H9 (cell line): ENCODE data around the gene TNC. TPM values are rescaled to one million over a fixed set of nuclear protein-coding genes. Genes with fewer than 3 reads are reported as not detected.

ENCODE experiments used
- DNase-seq: peaks from one replicate; pipeline ENCODE4 v3.0.0-alpha.2; 2017
- H2AFZ ChIP-seq: one replicate; pipeline ENCODE4 v1.6.1; 2013; ENCODE audit warnings: mild to moderate bottlenecking, low read length, control low read depth, moderate library complexity
- H2AK5ac ChIP-seq: 2 replicates; pipeline ENCODE4 v1.6.1; 2013; ENCODE audit warnings: low read length, control low read depth, mixed read lengths; ENCODE audit not compliant: insufficient read length
- H2BK120ac ChIP-seq: one replicate; pipeline ENCODE4 v1.6.1; 2013; ENCODE audit warnings: low read depth, mild to moderate bottlenecking, low read length, control low read depth, inconsistent platforms; ENCODE audit not compliant: poor library complexity, severe bottlenecking
- H2BK12ac ChIP-seq: 2 replicates; pipeline ENCODE4 v1.6.1; 2013; ENCODE audit warnings: low read length, control low read depth, mixed read lengths, low read depth; ENCODE audit not compliant: insufficient read length
- H2BK15ac ChIP-seq: 2 replicates; pipeline ENCODE4 v1.6.1; 2013; ENCODE audit warnings: low read depth, low read length, control low read depth
- H2BK20ac ChIP-seq: one replicate; pipeline ENCODE4 v1.6.1; 2013; ENCODE audit warnings: low read depth, mild to moderate bottlenecking, low read length, control low read depth, inconsistent platforms; ENCODE audit not compliant: poor library complexity, severe bottlenecking
- H2BK5ac ChIP-seq: 2 replicates; pipeline ENCODE4 v1.6.1; 2013; ENCODE audit warnings: low read length, control low read depth, mixed read lengths; ENCODE audit not compliant: insufficient read length
- H3K14ac ChIP-seq: 2 replicates; pipeline ENCODE4 v1.6.1; 2013; ENCODE audit warnings: low read length, control low read depth; ENCODE audit not compliant: insufficient read depth
- H3K18ac ChIP-seq: 2 replicates; pipeline ENCODE4 v1.6.1; 2013; ENCODE audit warnings: low read depth, mild to moderate bottlenecking, mixed read lengths, low read length, control low read depth; ENCODE audit not compliant: insufficient read length
- H3K23ac ChIP-seq: 2 replicates; pipeline ENCODE4 v1.6.1; 2013; ENCODE audit warnings: low read length, control low read depth, mixed read lengths, low read depth; ENCODE audit not compliant: insufficient read length
- H3K23me2 ChIP-seq: 2 replicates; pipeline ENCODE4 v1.6.1; 2013; ENCODE audit warnings: low read depth, mild to moderate bottlenecking, mixed read lengths, low read length, control low read depth; ENCODE audit not compliant: insufficient read length, poor library complexity, severe bottlenecking
- H3K27ac ChIP-seq: 2 replicates; pipeline ENCODE4 v1.5.1; 2013; ENCODE audit warnings: low read length, control low read depth, mixed read lengths, low read depth; ENCODE audit not compliant: insufficient read length
- H3K27me3 ChIP-seq: 2 replicates; pipeline ENCODE4 v1.6.1; 2013; ENCODE audit warnings: low read length, control low read depth, inconsistent platforms; ENCODE audit not compliant: insufficient read depth
- H3K4ac ChIP-seq: 2 replicates; pipeline ENCODE4 v1.6.1; 2013; ENCODE audit warnings: low read depth, mild to moderate bottlenecking, control low read depth, inconsistent platforms, low read length, moderate library complexity
- H3K4me1 ChIP-seq: 2 replicates; pipeline ENCODE4 v1.6.1; 2013; ENCODE audit warnings: low read length, control low read depth, inconsistent platforms; ENCODE audit not compliant: insufficient read depth
- H3K4me2 ChIP-seq: 2 replicates; pipeline ENCODE4 v1.6.1; 2013; ENCODE audit warnings: low read length, control low read depth, mixed read lengths; ENCODE audit not compliant: insufficient read length, insufficient read depth
- H3K56ac ChIP-seq: 2 replicates; pipeline ENCODE4 v1.6.1; 2013; ENCODE audit warnings: low read depth, mild to moderate bottlenecking, mixed read lengths, low read length, control low read depth; ENCODE audit not compliant: insufficient read length
- H3K79me1 ChIP-seq: 2 replicates; pipeline ENCODE4 v1.6.1; 2013; ENCODE audit warnings: low read depth, mild to moderate bottlenecking, moderate library complexity, low read length, control low read depth, inconsistent platforms; ENCODE audit not compliant: insufficient read depth, poor library complexity, severe bottlenecking
- H3K79me2 ChIP-seq: 2 replicates; pipeline ENCODE4 v1.6.1; 2013; ENCODE audit warnings: low read length, control low read depth, inconsistent platforms; ENCODE audit not compliant: insufficient read depth
- H3K9ac ChIP-seq: 2 replicates; pipeline ENCODE4 v1.6.1; 2013; ENCODE audit warnings: low read length, control low read depth, mixed read lengths; ENCODE audit not compliant: insufficient read length; ENCODE audit errors: extremely low read depth
- H3K9me3 ChIP-seq: one replicate; pipeline ENCODE4 v1.6.1; 2013; ENCODE audit warnings: low read depth, low read length, inconsistent platforms; ENCODE audit not compliant: control insufficient read depth
- H3T11ph ChIP-seq: one replicate; pipeline ENCODE4 v1.6.1; 2013; ENCODE audit warnings: mild to moderate bottlenecking, low read length, control low read depth, inconsistent platforms
- H4K20me1 ChIP-seq: one replicate; pipeline ENCODE4 v1.6.1; 2013; ENCODE audit not compliant: control insufficient read depth, insufficient read length, insufficient read depth
- H4K5ac ChIP-seq: 2 replicates; pipeline ENCODE4 v1.6.1; 2013; ENCODE audit warnings: low read depth, mild to moderate bottlenecking, mixed read lengths, low read length, control low read depth; ENCODE audit not compliant: insufficient read length
- H4K8ac ChIP-seq: replicated peaks from 2 replicates; pipeline ENCODE4 v1.6.1; 2013; ENCODE audit warnings: low read length, control low read depth, mixed read lengths, low read depth; ENCODE audit not compliant: insufficient read length
- H4K91ac ChIP-seq: 2 replicates; pipeline ENCODE4 v1.6.1; 2013; ENCODE audit warnings: low read depth, mild to moderate bottlenecking, moderate library complexity, mixed read lengths, low read length, control low read depth; ENCODE audit not compliant: insufficient read length
- H3K27ac Mint-ChIP-seq, 3 experiments: 2 replicates in 2 of 3; 3 replicates in 1 of 3; pipeline ENCODE4 v1.8.0; 2020 to 2021; ENCODE audit warnings: mixed read lengths in 3 of 3, mild to moderate bottlenecking in 1 of 3, moderate library complexity in 1 of 3
- H3K27me3 Mint-ChIP-seq: 2 replicates; pipeline ENCODE4 v1.8.0; 2021; ENCODE audit warnings: low read depth, mild to moderate bottlenecking, moderate library complexity, mixed read lengths
- H3K36me3 Mint-ChIP-seq, 3 experiments: 2 replicates in 2 of 3; 3 replicates in 1 of 3; pipeline ENCODE4 v1.8.0; 2020 to 2021; ENCODE audit warnings: low read depth in 3 of 3, mixed read lengths in 3 of 3; ENCODE audit not compliant: insufficient read depth in 1 of 3
- H3K4me1 Mint-ChIP-seq, 2 experiments: 2 replicates each; pipeline ENCODE4 v1.8.0; 2020; ENCODE audit warnings: mixed read lengths in 2 of 2
- H3K4me3 Mint-ChIP-seq, 2 experiments: 2 replicates in 1 of 2; 3 replicates in 1 of 2; pipeline ENCODE4 v1.8.0; 2020 to 2021; ENCODE audit warnings: mild to moderate bottlenecking in 2 of 2, mixed read lengths in 2 of 2, moderate library complexity in 1 of 2
- H3K9me3 Mint-ChIP-seq, 2 experiments: 2 replicates in 1 of 2; 3 replicates in 1 of 2; pipeline ENCODE4 v1.8.0; 2020; ENCODE audit warnings: mild to moderate bottlenecking in 2 of 2, mixed read lengths in 2 of 2, moderate library complexity in 1 of 2
- WGBS: extraction: QIAGEN DNeasy Blood & Tissue Kit; methylation state at CpG from one replicate; pipeline ENCODE4 v1.1.7; 2013; ENCODE audit warnings: missing lambda C conversion rate, low lambda C conversion rate, mixed read lengths; ENCODE audit not compliant: insufficient read length; ENCODE audit errors: extremely low coverage; 5-methylcytosine and 5-hydroxymethylcytosine counted together
- total RNA-seq: library from RNA; stranded (reverse); gene quantifications from 2 replicates; pipeline ENCODE4 v1.2.1, GENCODE V29; 2021
- TF ChIP-seq, protein P1 (sequence below): fragments of 200-600 bp; sonication (generic); conservative IDR thresholded peaks from 3 replicates; pipeline ENCODE4 v1.8.0; 2021; ENCODE audit warnings: antibody characterized with exemption, mild to moderate bottlenecking

Gene TNC
- total RNA-seq, 1 experiment from 2014 or later, result 0.63 TPM

DNA sequence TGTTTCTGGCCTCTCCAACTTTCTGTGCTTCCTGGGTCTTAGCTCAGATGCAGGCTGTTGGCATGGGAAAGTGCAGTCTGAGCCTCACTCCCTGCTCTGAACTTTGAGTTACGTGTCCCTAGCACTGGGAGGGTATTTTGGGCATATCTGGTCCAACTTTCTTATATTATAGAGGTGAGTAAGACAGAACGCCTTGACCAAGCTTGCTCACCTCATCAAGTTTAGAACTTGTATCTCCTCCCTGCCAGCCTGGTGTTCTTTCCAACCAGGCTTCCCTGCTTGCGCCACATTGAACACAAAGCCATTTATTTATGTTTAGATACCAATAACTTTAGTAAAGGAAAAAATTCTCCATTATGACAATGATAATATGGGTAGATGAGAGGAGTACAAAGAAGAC lies 33.2 kb downstream of the TNC start:
- H2BK5ac ChIP-seq, result no peak overlapping the region
- no peak overlapping the region for H3K18ac ChIP-seq
- no peak overlapping the region for H2AK5ac ChIP-seq
- Mint-ChIP-seq H3K27ac (no peak overlapping the region), H3K9me3 (no peaks in the 10 kb centered on the region), H3K4me1 (peaks cover 11 to 15% of the 10 kb centered on the region in 2 experiments), H3K27me3 (peaks cover 10% of the 10 kb centered on the region), H3K36me3 (no peaks in the 10 kb centered on the region), H3K4me3 (no peak overlapping the region)
- DNase-seq, result no peak
- no peaks in the 10 kb centered on the region for H3K79me1 ChIP-seq
- no CpG with 5 or more reads among the region's 3 CpGs for WGBS
- H3T11ph ChIP-seq, result no peak overlapping the region
- H3K4ac ChIP-seq, result no peak overlapping the region
- no peak overlapping the region for H4K5ac ChIP-seq
- H3K56ac ChIP-seq, result no peak overlapping the region
- H2BK15ac ChIP-seq, result no peak overlapping the region
- no peak overlapping the region for H3K14ac ChIP-seq
- no peak overlapping the region for H3K4me2 ChIP-seq
- no peak overlapping the region for H2BK20ac ChIP-seq
- no peak overlapping the region for H4K8ac ChIP-seq
- TF ChIP-seq, protein P1, sequence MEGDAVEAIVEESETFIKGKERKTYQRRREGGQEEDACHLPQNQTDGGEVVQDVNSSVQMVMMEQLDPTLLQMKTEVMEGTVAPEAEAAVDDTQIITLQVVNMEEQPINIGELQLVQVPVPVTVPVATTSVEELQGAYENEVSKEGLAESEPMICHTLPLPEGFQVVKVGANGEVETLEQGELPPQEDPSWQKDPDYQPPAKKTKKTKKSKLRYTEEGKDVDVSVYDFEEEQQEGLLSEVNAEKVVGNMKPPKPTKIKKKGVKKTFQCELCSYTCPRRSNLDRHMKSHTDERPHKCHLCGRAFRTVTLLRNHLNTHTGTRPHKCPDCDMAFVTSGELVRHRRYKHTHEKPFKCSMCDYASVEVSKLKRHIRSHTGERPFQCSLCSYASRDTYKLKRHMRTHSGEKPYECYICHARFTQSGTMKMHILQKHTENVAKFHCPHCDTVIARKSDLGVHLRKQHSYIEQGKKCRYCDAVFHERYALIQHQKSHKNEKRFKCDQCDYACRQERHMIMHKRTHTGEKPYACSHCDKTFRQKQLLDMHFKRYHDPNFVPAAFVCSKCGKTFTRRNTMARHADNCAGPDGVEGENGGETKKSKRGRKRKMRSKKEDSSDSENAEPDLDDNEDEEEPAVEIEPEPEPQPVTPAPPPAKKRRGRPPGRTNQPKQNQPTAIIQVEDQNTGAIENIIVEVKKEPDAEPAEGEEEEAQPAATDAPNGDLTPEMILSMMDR, result no peak
- no peaks in the 10 kb centered on the region for H3K79me2 ChIP-seq
- H3K23me2 ChIP-seq, result no peaks in the 10 kb centered on the region
- no peak overlapping the region for H2BK12ac ChIP-seq
- H3K23ac ChIP-seq, result no peak overlapping the region
- H4K20me1 ChIP-seq, result no peaks in the 10 kb centered on the region
- no peaks in the 10 kb centered on the region for H3K9me3 ChIP-seq
- H3K27me3 ChIP-seq, result no peaks in the 10 kb centered on the region
- no peak overlapping the region for H2AFZ ChIP-seq
- no peak overlapping the region for H3K9ac ChIP-seq
- H3K27ac ChIP-seq, result no peak overlapping the region
- H3K4me1 ChIP-seq, result no peaks in the 10 kb centered on the region
- H2BK120ac ChIP-seq, result no peak overlapping the region
- no peak overlapping the region for H4K91ac ChIP-seq
